Activated CD4-positive, CD25-positive, alpha-beta regulatory T cell (primary cell): ENCODE data around the gene CCL25.
"Not testable (repeated sequence)": the region's sequence is repeated elsewhere in the genome, so short reads cannot be mapped to it uniquely, and the experiment has no call there.

ENCODE experiments used
- DNase-seq, 4 experiments: peaks; one replicate each; lab custom pipeline; 2025; lab: John Stamatoyannopoulos, UW

The CCL25 gene, protein sequence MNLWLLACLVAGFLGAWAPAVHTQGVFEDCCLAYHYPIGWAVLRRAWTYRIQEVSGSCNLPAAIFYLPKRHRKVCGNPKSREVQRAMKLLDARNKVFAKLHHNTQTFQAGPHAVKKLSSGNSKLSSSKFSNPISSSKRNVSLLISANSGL

DNA sequence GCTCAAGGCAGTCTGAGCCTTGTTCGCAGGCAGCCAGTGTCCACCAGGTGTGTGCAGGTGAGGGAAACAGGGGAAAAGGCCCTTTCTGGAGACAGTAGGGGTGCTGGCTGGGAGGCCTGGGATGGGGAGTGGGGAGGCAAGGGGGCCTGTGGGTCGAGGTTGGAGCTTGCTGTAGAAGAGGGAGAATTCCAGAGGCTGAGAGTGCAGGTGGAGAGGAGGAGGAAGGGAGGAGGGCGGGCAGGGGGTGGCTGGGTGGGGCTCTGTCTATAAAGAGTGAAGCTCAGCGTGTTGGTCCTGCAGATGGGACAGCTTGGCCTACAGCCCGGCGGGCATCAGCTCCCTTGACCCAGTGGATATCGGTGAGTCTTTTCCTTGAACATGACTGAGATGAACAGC is at the start of gene CCL25:
TSS of gene CCL25 (plus strand) at position 297 of the 396 bp plus-strand sequence. CDS start 290 bp downstream, outside the sequence.
- DNase-seq = no peak

DNA sequence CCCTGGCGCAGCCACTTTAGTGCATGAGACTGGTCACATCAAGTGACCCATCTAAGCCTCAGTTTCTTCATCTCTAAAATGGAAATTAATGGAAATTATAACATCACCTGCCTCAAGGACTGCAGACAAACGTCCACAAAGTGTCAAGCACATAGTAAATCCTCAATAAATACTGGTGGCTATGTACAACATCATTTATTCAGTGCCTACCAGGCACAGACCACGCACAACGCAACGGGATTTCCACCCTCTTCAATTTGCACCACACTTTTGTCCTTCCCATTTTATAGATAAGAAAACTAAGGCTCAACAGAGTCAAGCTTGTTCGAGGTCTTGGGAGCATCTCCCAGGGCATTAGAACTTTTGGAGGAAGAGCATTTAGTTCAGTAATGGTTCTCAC is 48.6 kb upstream of the CCL25 start:
- no peak for DNase-seq

DNA sequence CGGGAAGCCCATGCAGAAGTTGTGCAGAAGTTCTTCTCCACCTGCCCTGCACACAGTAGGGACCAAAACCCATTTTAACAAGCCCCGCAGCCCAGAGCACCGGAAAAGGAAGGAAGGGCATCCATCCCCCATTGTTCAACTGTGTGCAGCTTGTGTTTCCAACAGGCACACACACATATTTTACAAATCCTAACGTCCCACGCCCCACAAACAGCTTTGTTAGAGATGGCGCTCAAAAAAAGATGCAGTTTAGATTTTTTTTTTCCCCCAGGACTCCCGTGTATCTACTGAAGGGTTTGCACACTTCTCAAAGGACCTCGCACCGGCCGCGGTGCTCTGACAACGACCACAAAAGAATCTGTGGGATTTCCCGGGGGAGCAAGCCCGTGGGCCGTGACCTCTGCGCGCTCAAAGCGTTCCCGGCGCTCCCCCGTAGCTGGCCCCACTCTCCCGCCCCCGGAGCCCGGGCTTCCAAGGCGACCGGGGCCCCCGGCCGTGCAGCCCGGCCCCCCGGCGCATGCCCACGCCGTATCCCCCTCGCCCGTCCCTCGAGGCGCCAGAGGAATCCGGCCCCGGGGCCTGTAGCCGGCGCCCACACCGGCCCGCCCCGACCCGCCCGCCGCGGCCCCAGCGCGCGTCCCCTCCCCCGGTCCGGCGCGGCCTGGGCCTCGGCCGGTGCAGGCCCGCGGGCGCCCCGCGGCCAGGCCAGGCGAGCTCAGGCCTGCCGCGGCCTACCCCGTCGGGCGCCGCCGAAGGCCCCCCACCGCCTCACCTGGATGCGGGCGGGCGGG is 47.6 kb upstream of the CCL25 start:
- DNase-seq = no peak

DNA sequence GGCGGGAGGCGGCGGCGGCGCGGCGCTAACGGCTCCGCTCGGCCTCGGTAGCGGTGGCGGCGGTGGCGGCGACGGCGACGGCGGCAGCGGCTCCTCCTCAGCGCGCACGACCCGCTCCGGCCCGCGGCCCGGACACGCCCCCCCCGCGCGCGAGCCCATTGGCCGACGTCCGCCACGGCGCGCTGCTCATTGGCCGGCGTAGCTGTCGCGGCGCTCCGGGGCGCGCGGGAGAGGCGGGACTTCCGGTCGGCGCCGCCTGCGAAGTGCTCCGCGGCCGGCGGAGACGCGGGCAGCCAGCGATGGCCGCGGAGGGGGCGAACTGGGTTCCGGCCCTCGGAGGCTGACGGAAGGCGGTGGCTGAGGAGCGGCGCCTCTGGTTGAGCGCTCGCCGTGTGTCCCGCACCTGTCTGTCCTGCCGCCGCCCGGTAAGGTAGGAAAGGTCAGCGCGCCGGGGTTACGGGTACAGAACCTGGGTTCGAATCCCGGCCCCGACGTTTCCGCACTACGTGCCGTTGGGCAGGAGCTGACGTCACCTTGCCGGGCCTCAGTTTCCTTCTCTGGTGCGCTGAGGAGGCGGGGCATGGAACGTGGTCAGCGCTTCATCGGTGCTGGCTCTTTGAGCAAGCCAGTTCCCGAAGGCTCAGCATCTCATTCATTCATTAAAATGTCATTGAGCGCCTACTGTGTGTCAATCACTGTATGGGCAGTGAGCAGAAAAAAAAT is 46.9 kb upstream of the CCL25 start, which contains the start of gene ELAVL1:
TSS of gene ELAVL1 (minus strand) at position 108 of the 723 bp plus-strand sequence. CDS start 13,826 bp downstream, outside the sequence.
- DNase-seq = peak; percentile 75 to 90 (median 88)

DNA sequence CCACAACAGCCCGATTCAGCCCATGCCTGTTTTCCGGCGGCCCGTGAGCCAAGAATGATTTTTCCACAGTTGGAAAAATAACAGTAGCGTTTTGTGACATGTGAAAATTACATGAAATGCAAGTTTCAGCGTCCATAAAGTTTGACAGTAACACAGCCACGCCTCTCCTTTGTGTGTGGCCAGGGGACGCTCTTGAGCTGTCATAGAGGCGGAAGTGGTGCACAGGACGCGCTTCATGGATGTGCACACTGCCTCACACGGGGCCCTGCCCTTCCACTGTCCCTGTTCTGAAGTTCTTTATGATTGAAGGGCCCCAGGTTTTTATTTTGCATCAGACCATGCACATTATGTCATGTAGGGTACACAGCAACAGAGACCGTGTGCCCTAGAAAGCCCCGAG is 34.8 kb upstream of the CCL25 start:
- DNase-seq = peak in 1 of 4 experiments; percentile 16

DNA sequence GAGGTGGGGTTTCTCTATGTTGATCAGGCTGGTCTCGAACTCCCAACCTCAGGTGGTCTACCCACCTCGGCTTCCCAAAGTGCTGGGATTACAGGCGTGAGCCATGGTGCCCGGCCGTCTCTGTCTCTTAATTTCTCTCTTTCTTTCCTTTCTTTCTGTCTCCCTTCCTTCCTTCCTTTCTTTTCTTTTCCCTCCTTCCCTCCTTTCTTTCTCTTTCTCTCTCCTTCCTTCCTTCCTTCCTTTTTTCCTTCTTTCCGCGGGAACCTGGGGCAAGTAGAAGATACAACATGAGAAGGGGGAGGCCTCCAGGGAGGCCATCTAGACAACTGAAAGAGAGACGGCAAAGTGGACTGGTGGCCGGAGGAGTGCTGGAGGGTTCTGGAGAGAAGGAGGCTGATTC is 31.9 kb upstream of the CCL25 start:
- DNase-seq = no peak

DNA sequence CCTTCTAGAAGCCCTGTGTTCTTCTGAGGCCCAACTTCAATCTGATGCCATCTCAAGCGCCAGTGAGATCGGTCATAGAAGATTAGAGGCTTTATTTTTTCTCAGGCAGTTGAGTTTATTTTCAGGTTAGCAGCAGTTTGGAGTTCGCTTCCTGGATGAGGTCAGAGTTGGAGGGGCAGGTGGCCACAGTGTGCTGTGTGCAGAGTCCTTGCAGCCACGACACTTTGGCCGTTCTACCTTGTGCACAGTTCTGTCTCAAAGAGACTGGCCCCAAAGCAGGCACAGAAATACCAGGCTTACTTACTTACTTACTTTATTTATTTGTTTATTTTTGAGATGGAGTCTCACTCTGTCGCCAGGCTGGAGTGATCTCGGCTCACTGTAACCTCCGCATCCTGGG is 31.2 kb upstream of the CCL25 start:
- DNase-seq = no peak

DNA sequence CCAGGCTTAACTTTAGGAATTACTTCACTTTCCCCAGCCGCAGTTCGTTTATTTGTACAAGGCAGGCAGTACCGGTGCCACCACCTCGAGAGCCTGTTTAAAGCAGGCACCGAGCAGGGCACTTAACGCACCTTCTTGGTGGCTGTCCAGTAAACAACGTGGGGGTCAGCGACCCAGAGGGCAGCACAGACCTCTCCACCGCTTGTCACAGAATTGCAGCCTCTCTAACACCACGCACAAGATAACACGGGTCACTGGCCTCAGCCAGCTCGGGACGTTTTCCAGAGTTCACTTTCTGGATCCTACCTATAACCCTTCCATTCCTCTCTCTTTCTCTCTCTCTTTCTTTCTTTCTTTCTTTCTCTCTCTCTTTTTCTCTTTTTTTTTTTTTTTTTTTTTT is 30.3 kb upstream of the CCL25 start:
- DNase-seq = no peak

DNA sequence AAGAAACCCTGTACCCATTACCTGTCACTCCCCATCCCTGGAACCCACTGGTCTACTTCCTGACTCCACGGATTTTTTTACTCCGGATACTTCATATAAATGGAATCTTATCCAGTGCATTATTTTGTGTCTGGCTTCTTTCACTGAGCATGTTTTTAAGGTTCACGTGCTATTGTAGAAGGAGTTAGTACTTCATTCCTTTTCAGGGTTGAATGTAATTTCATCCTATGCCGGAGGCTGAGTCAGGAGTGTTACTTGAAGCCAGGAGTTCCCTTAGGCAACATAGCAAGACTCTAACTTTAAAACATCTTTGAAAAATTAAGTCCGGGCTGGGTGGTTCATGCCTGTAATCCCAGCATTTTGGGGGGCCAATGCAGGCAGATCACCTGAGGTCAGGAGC is 29.2 kb upstream of the CCL25 start:
- DNase-seq = no peak

DNA sequence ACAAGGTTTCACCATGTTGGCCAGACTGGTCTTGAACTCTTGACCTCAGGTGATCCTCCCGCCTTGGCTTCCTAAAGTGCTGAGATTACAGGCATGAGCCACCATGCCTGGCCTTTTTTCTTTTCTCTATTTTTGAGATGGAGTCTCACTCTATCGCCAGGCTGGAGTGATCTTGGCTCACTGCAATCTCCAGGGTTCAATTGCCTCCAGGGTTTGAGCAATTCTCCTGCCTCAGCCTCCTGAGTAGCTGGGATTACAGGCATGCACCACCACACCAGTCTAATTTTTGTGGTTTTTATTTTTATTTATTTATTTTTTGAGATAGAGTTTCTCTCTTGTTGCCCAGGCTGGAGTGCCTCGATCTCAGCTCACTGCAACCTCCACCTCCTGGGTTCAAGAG is 28.3 kb upstream of the CCL25 start:
- DNase-seq = not testable (repeated sequence)

DNA sequence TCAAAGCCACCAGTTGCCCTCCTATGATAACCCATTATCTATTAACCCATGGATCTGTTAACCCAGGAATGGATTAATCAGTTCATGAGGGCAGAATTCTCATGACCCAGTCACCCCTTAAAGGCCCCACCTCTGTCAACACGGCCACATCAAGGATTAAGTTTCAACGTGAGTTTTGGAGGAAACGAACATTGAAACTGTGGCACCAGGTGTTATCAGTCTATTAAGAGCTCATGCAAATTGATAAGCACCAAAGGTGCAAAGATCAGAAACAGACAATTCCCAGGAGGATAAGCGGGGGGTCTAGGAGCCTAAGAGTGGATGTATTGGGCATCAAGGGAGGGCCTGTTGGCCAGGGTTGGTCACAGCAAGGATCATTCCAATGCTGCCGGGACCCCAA is 27.2 kb upstream of the CCL25 start:
- DNase-seq = no peak

DNA sequence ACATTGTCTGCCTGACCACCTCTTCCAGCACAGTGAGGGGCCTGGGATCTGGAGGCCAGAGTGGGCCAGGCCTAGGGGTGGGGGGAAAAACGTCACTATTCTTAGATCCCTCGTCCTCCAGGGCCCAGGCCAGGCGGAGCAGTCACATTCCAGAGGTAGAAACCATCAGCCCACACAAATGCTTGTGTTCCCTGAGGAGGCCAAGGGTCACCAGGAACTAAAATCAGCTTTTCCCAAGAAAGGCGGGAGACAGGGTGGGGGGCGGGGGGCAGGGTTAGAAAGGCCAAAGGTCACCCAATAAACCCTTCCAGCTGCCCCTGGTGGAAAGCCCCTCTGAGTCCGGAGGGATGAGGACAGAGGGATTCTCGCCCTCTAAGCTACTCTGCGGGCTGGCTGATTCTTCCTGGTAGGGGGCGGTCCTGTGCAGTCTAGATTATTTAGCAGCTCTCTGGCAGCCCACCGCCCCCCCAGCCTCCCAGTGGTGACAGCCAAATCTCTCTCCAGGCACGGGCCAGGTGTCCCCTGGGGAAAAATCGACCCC is 23.5 kb upstream of the CCL25 start:
- no peak for DNase-seq

DNA sequence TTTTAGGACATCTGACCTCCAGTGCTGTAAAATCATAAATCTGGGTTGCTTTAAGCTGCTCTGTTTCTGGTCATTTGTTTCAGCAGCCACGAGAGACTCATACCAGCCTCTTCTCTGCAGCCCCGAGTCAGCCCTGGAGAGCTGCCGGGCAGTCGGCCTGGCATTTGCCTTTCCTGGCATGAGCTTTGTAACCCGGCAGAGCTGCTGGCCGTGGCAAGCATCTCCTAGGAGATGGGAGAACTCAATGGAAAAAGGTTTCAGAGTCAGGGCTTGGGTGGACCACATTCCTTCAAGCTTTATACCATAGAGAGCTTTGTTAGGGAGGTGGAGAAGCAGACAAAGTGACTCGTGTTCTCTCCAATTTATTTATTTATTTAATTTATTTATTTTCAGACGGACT is 21.6 kb upstream of the CCL25 start:
- no peak for DNase-seq

DNA sequence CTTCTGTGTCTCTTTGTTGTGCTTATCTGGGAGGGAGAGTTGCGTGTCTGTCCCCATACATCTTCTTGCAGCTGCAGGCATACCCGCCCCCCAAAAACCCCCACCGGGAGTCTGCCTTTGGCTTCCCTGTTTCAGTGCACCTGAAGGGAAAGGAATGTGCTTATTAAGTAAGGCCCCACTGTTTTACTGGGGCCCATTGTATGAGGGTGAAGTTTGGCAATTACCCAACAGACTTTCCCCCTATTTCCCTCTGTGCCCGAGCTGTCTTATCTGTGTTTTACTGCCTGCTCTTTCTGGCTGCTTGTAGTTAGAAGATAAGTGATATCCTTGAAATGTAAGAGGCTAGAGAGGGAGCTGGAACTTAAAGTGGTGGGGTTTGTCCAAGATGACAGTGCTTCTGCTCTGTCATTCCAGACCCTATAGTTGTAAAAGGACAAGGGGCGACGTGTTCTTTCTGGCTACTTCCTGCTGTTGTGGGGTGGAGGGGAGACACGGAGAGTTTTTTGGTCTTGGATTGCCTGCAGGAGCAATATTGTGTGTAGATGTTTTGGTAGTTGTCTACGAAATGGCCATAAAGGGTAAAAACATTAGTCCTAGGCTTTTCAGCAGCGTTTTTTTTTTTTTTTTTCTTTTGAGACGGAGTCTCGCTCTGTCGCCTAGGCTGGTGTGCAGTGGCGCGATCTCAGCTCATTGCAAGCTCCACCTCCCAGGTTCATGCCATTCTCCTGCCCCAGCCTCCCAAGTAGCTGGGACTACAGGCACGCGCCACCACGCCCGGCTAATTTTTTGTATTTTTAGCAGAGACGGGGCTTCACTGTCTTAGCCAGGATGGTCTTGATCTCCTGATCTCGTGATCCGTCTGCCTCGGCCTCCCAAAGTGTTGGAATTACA is 19.0 kb upstream of the CCL25 start:
- DNase-seq = not testable (repeated sequence)

DNA sequence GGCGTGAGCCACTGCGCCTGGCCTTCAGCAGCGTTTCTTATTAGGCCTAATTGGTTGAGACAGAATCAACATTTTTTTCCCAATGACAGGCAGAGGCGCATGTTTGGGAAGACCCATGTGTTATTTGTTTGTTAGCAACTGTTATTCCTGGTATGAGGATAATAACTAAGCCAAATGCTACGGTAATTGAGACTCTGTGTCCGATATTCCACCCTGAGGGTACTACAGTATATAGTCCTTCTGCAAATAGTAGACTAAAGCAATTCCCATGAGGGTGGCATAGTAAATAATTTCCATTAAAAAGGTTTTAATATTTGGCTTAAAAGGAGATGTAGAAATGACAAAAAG is 18.4 kb upstream of the CCL25 start:
- no peak for DNase-seq

DNA sequence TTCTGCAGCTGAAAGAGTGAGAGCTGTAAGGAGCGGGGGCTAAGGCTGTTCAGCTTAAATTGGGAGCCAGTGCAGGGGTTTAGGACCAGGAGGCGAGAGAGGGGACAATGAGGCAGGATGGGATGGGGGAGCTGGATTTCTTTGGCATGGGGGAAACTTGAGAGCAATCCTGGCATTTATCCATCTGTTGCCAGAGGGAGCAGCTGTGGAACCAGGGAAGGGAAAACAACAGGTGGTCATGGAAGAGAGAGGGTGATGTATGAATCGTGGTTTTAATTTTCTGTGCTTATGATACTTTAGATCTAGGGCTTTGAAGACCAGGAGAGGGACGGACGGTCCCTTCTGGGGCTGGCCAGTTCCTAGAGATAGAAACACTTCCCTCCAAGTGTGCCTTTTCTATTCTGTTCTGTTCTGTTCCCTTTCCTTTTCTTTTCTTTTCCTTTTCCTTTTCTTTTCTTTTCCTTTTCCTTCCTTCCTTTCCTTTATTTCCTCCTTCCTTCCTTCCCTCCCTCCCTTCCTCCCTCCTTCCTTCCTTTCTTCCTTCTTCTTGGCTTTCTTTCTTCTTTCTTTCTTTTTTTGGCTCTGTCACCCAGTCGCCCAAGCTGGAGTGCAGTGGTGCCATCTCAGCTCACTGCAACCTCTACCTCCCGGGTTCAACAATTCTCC is 16.0 kb upstream of the CCL25 start:
- no peak for DNase-seq

DNA sequence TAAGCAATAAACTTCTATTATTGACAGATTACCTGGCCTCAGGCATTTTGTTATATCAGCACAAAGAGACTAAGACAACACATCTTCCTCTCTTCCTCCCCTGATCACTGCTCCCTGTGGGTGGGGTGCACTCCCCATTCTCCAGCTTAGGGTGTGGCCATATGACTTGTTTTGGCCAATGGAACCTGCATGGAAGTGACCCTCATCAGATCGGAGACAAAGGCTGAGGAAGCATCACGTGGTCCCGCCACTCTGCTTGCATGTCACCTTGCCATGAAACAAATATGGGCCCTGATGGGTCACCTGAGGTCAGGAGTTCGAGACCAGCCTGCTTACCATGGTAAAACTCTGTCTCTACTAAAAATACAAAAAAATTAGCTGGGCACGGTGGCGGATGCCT is 13.7 kb upstream of the CCL25 start:
- DNase-seq = no peak

DNA sequence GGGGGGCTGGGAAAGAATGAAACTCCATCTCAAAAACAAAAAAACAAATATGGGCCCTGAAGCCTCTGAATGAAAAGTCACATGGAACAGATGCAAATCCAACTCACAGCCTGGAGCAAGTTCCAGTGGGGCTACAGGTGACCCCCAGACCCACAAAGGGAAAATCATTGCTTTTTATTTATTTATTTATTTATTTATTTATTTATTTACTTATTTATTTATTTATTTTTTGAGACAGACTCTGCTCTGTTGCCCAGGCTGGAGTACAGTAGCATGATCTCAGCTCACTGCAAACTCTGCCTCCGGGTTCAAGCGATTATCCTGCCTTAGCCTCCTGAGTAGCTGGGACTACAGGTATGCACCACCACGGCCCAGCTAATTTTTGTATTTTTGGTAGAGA is 13.3 kb upstream of the CCL25 start:
- no peak for DNase-seq

DNA sequence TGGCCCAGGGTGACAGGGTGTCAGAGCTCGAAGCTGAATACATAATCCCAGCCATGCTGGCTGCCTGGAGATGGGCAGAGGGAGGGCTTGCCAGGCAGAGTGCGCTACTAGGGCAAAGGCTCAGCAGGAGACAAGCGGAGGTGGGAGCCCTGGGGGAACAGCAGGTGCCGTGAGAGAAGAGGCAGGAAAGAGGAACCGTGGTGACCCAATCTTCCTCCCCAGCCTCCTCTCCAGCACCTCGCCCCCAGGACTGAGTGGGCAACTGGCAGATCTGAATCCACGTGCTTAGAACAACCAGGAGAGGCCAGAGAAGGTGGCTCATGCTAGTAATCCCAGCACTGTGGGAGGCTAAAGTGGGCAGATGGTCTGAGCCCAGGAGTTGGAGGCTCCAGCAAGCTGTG is 11.0 kb upstream of the CCL25 start:
- no peak for DNase-seq

DNA sequence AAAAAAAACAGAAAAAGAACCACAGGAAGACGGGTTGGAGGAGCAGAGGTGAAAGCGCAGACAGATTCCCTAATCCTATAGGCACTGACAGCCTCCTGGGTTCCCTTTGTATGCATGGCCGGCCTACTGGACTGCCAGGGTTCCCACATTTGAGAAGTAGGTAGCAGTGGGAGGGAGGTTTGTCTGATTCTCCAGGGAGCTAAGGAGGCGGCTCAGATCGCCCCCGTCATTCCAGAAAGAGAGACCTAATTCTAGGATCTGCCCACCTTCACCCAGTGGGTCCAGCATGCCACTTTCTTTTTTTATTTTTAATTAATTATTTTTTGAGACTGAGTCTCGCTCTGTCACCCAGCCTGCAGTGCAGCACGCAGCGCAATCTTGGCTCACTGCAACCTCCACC is 9.7 kb upstream of the CCL25 start:
- DNase-seq = no peak

DNA sequence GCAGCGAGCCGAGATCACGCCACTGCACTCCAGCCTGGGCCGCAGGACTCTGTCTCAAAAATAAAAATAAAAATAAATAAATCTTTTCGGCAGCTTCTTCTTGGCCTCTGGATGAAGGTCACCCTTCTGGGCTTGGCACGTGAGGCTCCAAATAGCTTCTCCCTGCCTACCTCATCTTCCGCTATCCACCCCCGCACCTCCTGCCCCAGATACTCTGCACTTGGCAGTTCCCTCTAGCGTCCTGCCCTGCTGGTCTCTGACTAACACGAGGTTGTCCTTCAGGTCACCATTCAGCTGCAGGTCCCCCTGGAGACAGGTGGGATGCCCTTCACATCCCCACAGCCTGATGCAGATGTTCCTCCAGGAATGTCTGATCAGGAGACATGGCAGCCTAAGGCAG is 8.5 kb upstream of the CCL25 start:
- DNase-seq = no peak
